HG03066 (cell line): Measurements from ENCODE around the gene METTL9.
A peak's percentile ranks its signal among the peaks of the same experiment; 100 is the strongest.
"Not testable (repeated sequence)": the region's sequence is repeated elsewhere in the genome, so short reads cannot be mapped to it uniquely, and the experiment has no call there.

Source experiments
- ATAC-seq: cut with Tn5 transposase; IDR thresholded peaks from one replicate; pipeline ENCODE4 v1.9.1; 2021; ENCODE audit warnings: low read depth; ENCODE audit not compliant: unreplicated experiment

METTL9 gene

DNA sequence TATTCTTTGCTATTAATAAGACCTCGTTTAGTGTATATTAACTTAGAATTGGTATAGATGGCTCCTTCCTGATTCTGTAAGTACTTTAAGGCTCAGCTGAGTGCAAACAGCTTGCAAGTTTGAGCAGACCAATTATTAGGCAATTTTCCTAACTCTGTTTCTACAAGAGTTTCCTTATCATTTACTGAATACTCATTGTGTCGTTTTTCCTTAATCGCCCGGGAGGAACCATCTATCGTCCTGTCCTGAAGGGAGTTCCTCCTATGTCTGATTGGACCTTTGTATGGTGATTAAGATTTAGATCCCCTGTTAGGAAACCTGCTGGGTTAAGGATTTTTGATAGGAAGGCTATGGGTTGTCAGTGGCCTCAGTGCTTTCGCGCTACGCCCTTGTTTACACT lies 32.0 kb downstream of the METTL9 start:
- not testable (repeated sequence) for ATAC-seq

DNA sequence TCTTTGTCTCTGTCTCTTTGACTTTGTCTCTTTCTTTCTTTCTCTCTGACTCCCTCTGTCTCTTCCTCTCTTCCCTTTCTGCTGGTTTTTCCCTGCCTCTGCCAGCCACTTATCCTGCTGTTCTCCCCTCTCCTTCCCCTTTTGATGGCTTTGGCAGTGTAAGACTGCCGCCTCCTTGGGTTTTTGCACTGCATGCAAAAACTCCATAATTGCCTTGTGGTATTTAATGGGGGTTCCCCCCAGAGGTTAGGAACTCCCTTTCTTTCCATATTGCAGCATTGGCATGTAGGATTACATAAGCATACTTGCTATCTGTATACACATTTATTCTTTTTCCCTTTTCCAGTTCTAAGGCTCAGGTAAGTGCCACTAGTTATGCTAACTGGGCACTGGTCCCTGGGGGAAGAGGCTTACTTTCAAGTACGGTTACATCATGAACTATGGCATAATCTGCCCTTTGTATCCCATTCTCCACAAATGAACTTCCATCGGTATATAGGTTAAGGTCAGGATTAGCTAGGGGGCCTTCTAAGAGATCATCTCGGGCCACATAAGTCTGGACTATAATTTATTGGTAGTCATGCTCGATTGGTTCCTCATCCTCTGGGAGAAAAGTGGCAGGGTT lies 32.7 kb downstream of the METTL9 start:
- ATAC-seq, result not testable (repeated sequence)

DNA sequence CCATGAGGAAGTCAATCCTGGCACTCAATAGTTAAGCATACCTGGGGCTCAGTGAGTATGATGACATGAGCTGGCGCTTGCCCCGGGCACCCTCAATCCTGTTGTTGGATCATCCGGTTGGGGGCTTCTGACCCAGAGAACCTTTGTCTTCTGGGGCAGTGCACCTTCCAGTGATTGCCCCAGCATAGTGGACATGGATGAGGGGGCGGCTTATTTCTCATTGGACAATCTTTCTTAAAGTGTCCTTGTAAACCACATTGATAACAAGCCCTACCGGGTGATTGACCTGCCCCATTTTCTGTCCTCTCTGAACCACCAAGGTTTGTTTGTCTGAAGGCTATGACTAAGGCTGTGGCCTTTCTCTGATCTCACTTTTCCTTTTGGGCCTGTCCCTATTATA lies 34.8 kb downstream of the METTL9 start:
- ATAC-seq, result no peak

DNA sequence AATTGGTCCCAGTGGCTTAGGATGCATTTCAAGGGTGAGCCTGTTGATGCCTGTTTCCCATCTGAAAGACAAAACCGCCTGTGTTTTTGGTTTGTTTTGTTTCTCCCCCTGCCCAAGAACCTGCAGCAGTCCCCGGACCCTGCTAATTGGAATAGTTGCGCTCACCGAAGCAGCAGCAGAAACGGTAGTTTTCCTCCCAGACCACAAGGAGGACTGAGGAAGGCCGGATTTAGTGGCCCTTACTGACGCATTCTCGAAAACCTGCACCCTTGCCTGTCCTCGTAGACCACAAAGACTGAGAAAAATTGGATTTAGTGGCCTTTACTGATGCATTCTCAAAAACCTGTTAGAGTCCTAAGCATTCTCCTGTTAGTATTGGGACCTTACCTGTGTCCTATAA lies 36.3 kb downstream of the METTL9 start:
- not testable (repeated sequence) for ATAC-seq

DNA sequence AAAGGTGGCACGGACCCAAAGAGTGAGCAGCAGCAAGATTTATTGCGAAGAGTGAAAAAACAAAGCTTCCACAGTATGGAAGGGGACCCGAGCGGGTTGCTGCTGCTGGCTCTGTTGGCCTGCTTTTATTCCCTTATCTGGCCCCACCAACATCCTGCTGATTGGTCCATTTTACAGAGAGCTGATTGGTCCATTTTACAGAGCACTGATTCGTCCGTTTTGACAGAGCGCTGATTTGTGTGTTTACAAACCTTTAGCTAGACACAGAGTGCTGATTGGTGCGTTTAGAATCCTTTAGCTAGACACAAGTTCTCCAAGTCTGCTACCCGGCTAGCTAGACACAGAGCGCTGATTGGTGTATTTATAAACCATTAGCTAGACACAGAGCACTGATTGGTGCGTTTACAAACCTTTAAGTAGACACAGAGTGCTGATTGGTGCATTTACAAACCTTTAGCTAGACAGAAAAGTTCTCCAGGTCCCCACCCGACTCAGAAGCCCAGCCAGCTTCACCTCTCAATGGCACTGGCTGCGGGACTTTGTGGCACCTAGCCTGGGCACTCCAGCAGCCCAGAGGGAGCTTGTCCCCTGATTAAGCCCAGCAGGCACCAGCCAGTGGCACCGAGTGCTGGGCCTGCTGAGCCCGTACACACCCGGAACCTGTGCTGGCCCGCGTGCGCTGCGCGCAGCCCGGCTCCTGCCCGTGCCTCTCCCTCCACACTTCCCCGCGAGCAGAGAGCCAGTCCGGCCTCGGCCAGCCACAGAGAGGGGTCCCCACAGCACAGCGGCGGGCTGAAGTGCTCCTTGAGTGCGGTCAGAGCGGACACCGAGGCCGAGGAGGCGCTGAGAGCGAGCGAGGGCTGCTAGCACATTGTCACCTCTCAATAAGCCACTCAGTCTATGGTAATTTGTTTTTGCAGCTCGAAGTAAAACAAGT lies 37.9 kb downstream of the METTL9 start:
- no peak for ATAC-seq

DNA sequence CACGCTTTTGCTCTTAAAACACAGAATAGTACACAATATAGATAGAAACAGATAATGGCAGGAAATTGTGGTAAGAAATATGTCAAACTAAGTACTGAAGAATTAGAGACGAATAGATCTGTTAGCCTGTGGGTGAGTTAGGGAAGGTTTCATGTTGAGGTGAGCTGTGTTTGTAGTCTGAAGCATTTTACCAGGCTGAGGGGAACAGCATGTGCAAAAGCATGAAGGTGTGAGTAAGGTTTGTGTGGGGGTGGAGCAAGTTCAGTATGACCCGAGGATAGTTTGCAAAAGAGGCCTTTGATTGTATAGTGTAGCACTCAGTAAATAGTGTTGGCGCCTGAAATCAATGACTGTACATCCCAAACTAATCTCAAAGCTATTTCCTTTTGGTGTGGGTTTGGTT lies 39.2 kb downstream of the METTL9 start:
- no peak for ATAC-seq

DNA sequence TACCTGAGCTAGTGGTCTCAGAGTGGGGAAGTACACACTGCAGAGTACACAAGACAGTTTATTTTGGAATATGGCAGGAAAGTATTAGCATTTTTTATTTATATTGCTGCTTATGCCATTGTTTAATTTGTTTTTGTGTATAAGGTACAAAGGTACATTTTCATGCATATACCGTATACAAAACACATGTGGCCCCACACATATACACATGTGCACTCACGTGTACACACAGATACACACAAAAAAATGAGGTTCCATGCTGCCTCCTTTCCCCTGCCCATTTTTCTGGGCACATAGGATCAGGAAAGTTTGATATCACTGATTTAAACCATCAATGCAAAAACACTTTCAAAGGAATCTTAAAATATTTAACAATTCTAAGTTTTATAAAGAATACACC lies 40.1 kb downstream of the METTL9 start:
- no peak for ATAC-seq

DNA sequence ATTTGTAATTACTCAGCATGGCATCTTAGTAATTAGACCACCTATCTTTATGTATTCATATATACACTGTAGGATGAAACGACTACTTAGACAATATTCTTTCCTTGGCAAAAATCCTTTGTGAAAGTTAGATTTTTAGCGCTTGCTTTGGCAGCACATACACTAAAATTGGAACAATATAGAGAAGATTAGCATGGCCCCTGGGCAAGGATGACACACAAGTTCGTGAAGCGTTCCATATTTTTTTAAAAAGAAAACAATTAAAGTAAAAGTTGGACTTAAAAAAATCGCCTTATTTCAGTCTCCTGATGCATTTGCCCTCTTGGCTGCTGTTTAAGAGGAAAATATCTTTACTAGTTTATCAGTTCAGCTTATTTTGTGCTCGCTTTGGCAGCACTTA lies 42.5 kb downstream of the METTL9 start:
- ATAC-seq, result no peak

DNA sequence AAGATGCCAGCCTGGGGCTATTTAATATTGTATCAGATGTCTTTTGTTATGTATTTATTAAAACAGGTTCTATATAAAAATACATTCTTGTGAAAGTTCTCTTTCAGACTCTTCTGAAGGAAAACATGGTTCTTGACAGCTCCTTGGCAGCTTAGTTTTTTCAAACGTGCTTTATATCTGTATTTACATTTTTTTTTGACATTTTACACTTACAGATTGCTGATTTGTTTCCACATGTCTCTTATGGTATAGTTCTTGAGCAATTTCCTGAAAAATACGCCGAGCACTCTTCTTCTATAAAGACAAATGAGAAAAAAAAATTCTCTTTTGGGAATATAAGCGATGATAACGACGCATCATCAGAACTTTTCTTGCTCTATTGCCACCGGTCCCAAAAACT lies 43.5 kb downstream of the METTL9 start:
- ATAC-seq, result no peak

DNA sequence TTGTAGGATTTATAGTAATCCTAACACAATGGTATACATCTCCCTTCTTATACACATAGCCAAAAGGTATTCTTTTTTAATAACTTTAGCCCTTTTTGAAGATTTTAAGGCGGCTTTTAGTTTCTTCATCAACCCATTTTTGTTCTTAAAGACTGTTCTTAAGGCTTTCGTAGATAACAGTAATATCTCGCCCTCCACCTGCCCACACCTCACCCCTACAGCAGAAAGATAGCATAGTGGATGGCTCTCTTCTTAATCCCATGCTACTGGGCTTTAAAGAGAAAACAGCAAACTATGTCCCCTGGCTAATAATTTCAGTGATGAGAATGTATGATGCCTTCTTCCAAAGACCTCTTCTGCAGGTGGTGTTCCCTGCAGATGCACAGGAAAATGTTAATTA lies 44.4 kb downstream of the METTL9 start:
- ATAC-seq, result no peak

DNA sequence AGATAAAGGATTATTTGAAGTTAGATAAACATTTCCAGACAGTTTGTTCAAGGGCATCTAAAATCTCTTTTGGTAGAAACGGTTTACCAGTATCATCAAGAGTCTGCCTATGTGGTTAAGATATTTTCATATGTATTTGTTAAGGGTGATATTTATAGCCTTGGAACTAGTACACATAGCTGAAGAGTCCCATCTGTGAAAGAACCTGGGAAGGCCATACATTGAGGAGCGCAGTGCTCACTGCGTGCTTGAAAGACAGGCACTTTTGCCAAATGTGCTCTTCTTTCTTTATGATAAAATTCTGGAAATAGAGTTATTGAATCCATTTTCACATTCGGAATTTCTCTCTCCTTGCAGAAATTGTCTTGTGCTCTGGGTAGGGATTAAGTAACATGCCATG lies 45.3 kb downstream of the METTL9 start:
- ATAC-seq, result no peak

DNA sequence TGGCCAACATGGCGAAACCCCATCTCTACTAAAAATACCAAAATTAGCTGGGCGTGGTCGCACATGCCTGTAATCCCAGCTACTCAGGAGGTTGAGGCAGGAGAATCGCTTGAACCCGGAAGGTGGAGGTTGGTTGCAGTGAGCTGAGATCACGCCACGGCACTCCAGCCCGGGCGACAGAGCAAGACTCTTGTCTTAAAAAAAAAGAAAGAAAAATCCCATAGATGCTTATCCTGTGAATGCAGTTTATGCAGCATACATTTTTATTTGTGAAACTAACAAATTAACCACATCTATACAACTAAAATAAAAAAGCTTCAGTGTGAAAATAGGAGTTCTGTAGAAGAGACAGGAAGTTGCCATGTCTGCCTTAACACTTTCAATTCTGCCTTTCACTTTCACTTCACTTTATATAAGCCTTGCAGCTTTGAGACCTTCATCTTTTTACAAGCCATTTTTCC lies 45.9 kb downstream of the METTL9 start:
- ATAC-seq, result peak; percentile 42

DNA sequence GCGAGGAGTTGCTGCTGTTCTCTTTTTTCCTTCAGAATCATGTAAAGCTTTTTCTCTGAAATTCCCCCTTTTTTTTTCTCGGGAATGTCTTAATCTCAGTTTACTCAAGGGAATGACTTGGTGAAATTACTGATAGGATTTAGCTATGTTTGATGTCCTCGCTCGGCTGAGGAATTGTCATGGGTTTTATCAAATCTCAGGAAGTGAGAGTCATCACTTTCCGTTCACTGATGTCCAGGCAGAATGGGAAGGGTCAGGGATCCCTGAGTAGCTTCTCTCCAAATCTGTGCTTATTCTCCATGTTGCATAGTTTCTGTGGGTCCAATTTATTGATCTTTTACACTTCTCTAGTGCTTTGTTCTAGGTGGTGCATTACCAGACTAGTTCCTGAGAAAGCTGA lies 46.7 kb downstream of the METTL9 start:
- ATAC-seq, result no peak

DNA sequence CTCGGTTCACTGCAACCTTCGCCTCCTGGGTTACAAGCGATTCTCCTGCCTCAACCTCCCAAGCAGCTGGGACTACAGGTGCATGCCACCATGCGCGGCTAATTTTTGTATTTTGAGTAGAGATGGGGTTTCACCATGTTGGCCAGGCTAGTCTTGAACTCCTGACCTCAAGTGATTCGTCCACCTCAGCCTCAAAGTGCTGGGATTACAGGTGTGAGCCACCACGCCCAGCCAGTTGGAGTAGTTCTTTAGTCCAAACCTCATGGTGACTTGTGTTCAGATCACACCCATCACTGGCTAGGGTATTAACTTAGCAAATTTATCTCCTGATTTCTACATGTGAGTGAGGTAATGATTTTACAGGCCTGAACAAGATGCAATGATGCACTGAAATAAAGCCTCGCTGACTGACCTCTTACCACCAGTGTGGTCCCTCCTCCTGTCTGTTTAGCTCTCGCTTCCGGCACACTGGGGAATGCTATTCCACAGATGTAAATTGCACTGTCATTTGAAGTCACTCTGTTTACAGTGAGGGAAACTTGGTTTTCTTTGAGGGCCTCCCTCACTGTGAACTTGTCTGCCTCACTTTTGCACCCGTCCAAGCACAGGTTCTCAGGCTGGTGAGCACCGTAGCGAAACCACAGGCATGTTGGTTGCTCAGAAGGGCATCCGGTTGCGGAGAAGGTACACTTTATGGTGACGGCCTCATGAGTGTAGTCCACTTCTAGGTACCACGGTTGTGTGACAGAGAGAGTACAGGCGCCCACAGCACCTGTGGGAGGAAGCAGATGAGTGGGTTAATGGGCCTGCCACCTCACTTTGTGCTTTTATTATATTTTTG lies 47.6 kb downstream of the METTL9 start:
- ATAC-seq, result peak; percentile 80

DNA sequence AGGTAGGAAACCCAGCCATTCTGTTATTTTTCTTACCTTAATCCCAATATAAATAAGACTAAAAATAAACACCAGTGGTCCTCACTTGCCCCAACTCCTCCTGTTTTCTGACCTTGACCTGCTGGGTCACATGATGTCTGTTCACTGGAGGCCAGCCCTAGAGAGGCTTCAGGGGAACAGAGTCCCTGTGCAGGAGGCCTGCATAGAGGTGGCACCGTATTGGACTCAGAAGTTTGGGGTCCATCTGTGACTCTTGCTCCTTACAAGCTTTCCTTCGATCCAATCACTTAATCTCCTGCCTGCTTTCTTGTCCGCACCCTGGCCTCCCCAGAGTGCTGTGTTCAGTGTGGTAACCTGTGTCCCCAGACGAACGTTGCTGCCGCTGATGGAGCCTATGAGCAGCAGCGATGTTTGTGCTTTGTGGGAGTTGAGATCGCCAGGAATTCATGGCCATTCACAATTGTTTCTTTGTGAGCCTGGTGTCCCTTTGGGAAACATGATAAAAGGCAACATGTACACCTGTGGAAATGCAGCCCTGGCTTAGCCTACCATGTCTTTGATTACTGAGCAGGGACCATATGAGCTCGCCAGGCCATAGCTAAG lies 48.3 kb downstream of the METTL9 start:
- ATAC-seq, result no peak

DNA sequence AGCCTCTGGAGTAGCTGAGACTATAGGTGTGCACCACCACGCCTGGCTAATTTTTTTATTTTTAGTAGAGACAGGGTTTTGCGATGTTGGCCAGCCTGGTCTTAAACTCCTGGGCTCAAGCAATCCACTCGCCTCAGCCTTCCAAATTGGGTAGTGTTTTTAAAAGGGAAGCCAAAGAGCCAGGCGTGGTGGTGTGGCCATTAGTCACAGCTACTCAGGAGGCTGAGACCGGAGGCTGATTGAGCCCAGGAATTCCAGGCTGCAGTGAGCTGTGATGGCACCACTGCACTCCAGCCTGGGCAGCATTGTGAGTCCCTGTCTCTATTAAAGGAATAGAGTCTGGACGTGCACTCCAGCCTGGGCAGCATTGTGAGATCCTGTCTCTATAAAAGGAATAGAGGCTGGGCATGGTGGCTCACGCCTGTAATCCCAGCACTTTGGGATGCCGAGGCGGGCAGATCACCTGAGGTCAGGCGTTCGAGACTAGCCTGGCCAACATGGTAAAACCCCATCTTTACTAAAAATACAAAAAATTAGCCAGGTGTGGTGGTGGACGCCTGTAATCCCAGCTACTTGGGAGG lies 50.5 kb downstream of the METTL9 start:
- not testable (repeated sequence) for ATAC-seq

DNA sequence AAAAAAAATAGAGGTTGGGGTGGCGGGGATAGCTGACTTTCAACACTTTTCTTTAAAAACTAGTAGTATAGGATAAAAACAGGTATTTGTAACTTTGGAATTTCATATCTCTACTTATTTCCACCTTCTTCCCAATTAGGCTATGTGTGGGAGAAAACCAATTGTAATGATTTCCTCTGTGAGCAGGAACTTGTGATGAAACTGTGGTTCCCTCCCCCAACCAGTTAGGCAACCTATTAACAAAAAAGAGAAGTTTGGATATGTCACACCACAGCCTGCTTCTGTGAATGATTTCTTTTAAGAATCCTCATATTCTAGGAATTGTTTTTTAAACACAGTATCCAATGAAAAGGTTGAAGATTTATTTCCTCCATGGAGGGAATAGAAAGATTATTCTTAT lies 51.1 kb downstream of the METTL9 start:
- no peak for ATAC-seq

DNA sequence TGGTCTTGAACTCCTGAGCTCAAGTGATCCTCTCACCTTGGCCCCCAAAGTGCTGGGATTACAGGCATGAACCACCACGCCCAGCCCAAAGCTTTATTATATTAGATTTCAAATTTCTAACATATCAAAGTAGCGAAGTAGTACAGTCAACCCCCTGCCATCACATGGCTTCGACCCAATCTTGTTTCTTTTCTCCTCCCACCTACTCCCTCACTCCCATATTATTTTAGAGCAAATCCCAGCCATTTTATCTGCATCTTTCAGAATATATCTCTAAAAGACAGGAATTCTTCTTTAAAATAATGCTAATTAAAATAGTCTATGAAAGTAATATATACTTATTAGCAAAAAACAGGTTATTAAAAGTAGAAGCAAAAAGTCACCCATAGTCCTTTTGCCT lies 52.1 kb downstream of the METTL9 start:
- no peak for ATAC-seq

DNA sequence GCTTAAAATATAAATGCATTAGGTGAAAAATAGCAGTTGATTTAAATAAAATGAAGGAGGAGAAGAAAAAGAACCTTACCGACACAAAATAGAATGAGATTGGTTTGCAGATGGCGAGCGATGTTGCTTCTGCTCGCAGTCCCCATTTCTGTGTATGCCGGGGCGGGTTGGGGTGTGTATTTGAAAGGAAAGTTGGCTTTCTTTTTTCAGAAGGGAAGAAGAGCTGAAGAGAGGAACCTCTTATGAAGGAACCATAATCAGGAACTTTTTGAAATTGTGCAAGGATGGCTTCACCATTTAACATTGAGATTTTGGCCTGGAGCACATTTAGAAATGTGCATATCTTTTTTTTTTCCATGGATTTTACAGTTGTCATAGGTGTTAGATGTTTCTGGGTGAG lies 53.1 kb downstream of the METTL9 start, which contains the start of gene IGSF6:
Gene IGSF6, minus strand, starts transcription at position 156 of the 400 bp plus-strand sequence. Its CDS starts 10 bp downstream, at position 146.
- ATAC-seq, result no peak

DNA sequence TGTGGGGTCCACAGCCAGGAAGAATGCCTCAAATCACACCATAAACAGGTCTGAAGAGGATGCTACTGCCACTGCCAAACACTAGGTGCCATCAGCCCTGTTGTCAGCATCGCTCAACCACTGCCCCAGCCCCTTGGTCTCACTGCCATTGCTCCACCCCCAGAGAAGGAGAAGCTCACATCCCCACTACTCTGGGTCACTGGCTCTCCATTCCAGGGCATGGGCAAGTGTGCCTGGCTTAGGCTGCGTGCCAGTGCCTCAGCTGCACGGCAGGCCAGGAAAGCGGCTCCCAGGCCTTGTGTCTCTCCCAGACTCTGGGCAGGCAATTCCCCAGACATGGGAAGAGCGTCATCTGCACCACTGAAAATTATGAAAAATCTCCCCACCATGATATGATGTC lies 54.2 kb downstream of the METTL9 start:
- ATAC-seq, result no peak
